Mucosa of stomach (tissue), 1 donor: ENCODE results near the gene TSPEAR.

Experiments
- H3K27me3 ChIP-seq: one replicate; pipeline ENCODE4 v1.7.0; 2013; ENCODE audit warnings: mild to moderate bottlenecking, low read length; ENCODE audit not compliant: control insufficient read depth, insufficient read depth
- H3K36me3 ChIP-seq: one replicate; pipeline ENCODE4 v1.7.0; 2013; ENCODE audit warnings: low read length; ENCODE audit not compliant: control insufficient read depth, insufficient read depth
- H3K4me1 ChIP-seq: one replicate; pipeline ENCODE4 v1.7.0; 2013; ENCODE audit warnings: mild to moderate bottlenecking, low read length; ENCODE audit not compliant: control insufficient read depth, insufficient read depth
- H3K4me3 ChIP-seq: one replicate; pipeline ENCODE4 v1.7.0; 2013; ENCODE audit warnings: low read length
- H3K9ac ChIP-seq: one replicate; pipeline ENCODE4 v1.7.0; 2013; ENCODE audit warnings: mild to moderate bottlenecking, low read length, moderate library complexity
- H3K9me3 ChIP-seq: one replicate; pipeline ENCODE4 v1.7.0; 2013; ENCODE audit warnings: mild to moderate bottlenecking, low read length, moderate library complexity; ENCODE audit not compliant: control insufficient read depth
- donor health status: Pancreatic carcinoma.

TSPEAR gene

DNA sequence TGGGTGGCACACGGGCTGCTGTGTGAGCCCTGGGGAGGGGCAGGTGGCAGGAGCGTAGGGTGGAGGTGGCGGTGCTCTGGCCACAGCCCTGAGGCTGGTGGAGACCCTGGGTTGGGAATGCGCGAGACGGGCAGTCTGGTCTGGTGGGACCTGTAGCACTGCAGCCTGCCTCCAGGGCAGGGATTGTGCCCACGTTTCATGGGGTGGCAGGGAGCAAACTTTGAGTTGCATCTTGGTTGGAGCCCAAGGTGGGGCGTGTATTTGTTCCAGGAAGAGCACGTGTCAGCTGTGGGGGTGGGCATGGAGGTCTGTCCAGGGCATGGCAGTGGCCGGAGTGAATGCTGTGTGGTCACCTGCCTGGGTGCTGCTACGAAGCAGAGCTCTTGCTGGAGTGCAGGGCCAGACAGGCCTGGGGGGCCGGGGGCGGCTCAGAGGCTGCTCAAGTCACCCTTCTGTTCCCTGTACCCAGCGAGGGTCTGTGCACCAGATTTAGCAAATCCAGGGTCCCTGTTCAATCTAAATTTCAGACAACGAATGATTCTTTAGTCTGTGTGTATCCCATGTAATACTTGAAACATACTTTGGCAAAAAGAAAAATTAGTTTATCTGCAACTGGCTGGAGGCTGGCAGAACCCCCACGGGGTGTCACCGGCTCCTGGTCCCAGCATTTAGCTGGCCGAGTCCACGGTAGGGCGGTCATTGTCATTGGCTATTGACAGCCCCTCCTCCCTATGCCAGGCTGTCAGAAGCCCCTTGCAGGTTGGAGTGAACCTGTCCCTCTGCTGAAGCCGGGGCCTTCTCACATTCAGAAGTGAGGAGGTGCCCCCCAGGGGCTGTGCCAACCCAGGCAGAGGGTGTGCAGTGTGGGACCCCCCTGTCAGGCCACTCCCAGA lies 198.6 kb downstream of the TSPEAR start:
- Histone ChIP-seq H3K27me3 (peaks cover 15% of the 10 kb centered on the region), H3K4me1 (peaks cover 10% of the 10 kb centered on the region), H3K4me3 (no peak overlapping the region), H3K9ac (no peak overlapping the region), H3K9me3 (no peaks in the 10 kb centered on the region), H3K36me3 (no peaks in the 10 kb centered on the region)

- H3K27me3 ChIP-seq, result peaks cover 15% of the 10 kb centered on the region
- no peaks in the 10 kb centered on the region for H3K9me3 ChIP-seq
- no peak overlapping the region for H3K9ac ChIP-seq
- peaks cover 10% of the 10 kb centered on the region for H3K4me1 ChIP-seq
- no peaks in the 10 kb centered on the region for H3K36me3 ChIP-seq
- no peak overlapping the region for H3K4me3 ChIP-seq
Observed at GRCh38 chr21:44511938-44512275, 199.5 kb downstream of the TSPEAR start.

DNA sequence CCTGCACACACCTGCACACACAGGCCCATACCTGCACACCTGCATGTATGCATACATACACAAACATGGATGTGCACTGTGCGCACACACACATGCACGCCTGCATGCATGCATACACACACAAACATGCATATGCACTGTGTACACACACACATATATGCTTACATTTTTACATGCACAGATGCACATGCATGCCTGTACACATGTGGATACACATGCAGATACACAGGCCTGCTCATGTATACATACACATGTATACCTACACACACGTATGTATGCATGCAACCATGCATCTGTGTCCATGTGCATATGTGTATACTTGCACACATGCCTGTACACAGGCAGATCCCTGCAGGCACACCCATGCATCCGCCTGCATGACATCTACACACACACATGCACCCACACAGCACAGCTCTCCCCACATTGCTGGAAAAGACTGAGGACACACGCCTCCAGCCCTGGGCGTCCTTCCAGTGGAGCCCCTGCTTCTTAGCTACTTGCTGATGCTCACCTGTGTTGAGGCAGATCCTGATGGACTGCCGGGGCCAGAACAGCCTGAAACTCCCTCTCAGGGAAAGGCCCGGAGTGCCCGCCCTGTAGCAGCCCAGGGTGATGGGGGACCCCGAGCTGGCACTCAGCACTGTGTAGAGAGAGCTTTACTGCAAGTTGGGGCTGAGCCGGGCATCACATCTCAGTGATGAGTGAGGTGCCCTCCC lies 200.0 kb downstream of the TSPEAR start:
- H3K4me1 ChIP-seq, result peaks cover 10% of the 10 kb centered on the region
- H3K9me3 ChIP-seq, result no peaks in the 10 kb centered on the region
- H3K9ac ChIP-seq, result no peak overlapping the region
- H3K27me3 ChIP-seq, result peaks cover 16% of the 10 kb centered on the region
- H3K4me3 ChIP-seq, result no peak overlapping the region
- no peaks in the 10 kb centered on the region for H3K36me3 ChIP-seq

DNA sequence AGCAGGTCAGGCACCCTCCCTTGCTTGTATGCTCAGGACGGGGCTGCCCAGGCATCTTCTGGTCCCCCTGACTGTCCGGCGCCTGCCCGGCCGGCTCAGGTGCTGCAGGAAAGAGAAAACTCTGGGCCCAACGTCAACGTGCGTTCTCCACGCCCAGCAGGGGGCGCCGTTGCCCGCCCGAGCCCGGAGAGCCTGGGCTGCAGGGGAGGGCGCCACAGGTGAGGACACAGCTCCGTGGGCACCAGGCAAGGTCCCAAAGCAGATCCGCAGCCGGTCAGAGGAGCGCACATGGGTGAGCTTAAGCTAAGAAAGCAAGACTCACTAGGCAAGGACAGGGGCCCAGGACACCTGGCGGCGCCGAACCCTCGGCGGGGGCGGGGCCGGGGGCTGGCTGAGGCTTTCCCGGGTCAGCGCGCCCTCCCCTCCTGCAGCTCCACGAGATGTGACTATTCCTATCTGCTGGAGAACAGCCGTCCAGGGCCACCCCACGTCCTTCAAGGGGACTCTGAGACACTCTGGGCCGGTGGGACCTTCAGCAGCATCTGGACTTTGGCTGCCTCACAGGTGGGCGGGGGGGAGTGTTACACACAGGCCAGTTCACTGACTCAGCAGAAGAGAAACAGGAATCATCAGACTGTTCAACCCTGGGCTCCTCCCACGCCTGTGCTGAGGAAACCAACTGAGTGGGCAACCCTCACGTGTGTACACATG lies 200.7 kb downstream of the TSPEAR start:
- no peaks in the 10 kb centered on the region for H3K36me3 ChIP-seq
- peaks cover 10% of the 10 kb centered on the region for H3K4me1 ChIP-seq
- H3K27me3 ChIP-seq, result peaks cover 19% of the 10 kb centered on the region
- H3K9me3 ChIP-seq, result no peaks in the 10 kb centered on the region
- no peak overlapping the region for H3K9ac ChIP-seq
- no peak overlapping the region for H3K4me3 ChIP-seq

GRCh38 chr21:44510109-44510507 lies 201.3 kb downstream of the TSPEAR start:
- no peaks in the 10 kb centered on the region for H3K36me3 ChIP-seq
- no peaks in the 10 kb centered on the region for H3K9me3 ChIP-seq
- H3K4me1 ChIP-seq, result peaks cover 10% of the 10 kb centered on the region
- no peak overlapping the region for H3K4me3 ChIP-seq
- peaks cover 19% of the 10 kb centered on the region for H3K27me3 ChIP-seq
- H3K9ac ChIP-seq, result no peak overlapping the region

DNA sequence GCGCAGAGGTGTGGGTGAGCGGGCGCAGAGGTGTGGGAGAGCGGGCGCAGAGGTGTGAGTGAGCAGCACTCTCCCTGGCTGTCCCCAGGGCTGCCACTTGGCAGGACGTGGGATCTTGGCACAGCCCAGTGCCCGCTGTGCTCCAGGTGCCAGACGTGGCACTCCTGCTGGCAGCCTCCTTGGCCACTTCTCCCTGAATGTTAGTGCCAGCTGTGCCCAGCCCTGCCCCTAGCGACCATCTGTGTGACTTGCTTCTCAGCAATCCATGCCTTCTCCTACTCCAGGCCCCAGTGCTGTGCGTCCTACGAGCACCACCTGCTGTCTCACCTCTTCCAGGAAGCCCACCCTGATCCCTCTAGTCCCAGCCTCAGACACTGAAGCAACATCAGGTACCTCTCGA lies 201.8 kb downstream of the TSPEAR start:
- Histone ChIP-seq H3K4me3 (no peak overlapping the region), H3K9me3 (no peaks in the 10 kb centered on the region), H3K9ac (no peak overlapping the region), H3K36me3 (no peaks in the 10 kb centered on the region), H3K4me1 (peaks cover 10% of the 10 kb centered on the region), H3K27me3 (peaks cover 19% of the 10 kb centered on the region)

GRCh38 chr21:44508711-44509445 lies 202.5 kb downstream of the TSPEAR start:
- Histone ChIP-seq H3K36me3 (no peaks in the 10 kb centered on the region), H3K27me3 (peaks cover 19% of the 10 kb centered on the region), H3K9ac (no peak overlapping the region), H3K9me3 (no peaks in the 10 kb centered on the region), H3K4me1 (peaks cover 10% of the 10 kb centered on the region), H3K4me3 (no peak overlapping the region)

- Histone ChIP-seq H3K9ac (no peak overlapping the region), H3K36me3 (no peaks in the 10 kb centered on the region), H3K9me3 (no peaks in the 10 kb centered on the region), H3K4me1 (peaks cover 10% of the 10 kb centered on the region), H3K27me3 (peaks cover 19% of the 10 kb centered on the region), H3K4me3 (no peak overlapping the region)
Observed at GRCh38 chr21:44508426-44508710, 203.0 kb downstream of the TSPEAR start.

- H3K9ac ChIP-seq, result no peak overlapping the region
- no peaks in the 10 kb centered on the region for H3K9me3 ChIP-seq
- H3K36me3 ChIP-seq, result no peaks in the 10 kb centered on the region
- peaks cover 19% of the 10 kb centered on the region for H3K27me3 ChIP-seq
- H3K4me1 ChIP-seq, result peaks cover 10% of the 10 kb centered on the region
- no peak overlapping the region for H3K4me3 ChIP-seq
Observed at GRCh38 chr21:44507673-44508425, 203.5 kb downstream of the TSPEAR start.

- Histone ChIP-seq H3K9me3 (no peaks in the 10 kb centered on the region), H3K4me3 (no peak overlapping the region), H3K9ac (no peak overlapping the region), H3K4me1 (peaks cover 10% of the 10 kb centered on the region), H3K36me3 (no peaks in the 10 kb centered on the region), H3K27me3 (peaks cover 19% of the 10 kb centered on the region)
Observed at GRCh38 chr21:44506279-44507255, 204.8 kb downstream of the TSPEAR start.
